Stomach (tissue), 4 donors: ENCODE measurements around the gene TANC1.

Source experiments
- CTCF ChIP-seq, 7 experiments: fragments of 450-650 bp in 4 of 7; fragments of 200-600 bp in 3 of 7; sonication (generic) in 3 of 7; IDR thresholded peaks; one replicate each; pipeline ENCODE4 v1.5.1; 2016 to 2019; ENCODE audit warnings: antibody characterized with exemption in 7 of 7, control low read depth in 2 of 7, mild to moderate bottlenecking in 1 of 7
- POLR2A ChIP-seq, 4 donors: fragments of 450-650 bp; IDR thresholded peaks; one replicate each; pipeline ENCODE4 v1.6.1; 2016; ENCODE audit warnings: antibody characterized with exemption in 4 of 4, control low read depth in 2 of 4, mild to moderate bottlenecking in 1 of 4, moderate library complexity in 1 of 4

GRCh38 chr2:159003555-159003954, 35.1 kb downstream of the TANC1 start:
- no peak for TF ChIP-seq CTCF (IDR thresholded peaks at IDR 0.05)
- no peak for TF ChIP-seq POLR2A (IDR thresholded peaks at IDR 0.05)
